ENCODE measurements around the gene SH3PXD2B. TPM values are rescaled to one million over a fixed set of nuclear protein-coding genes. Genes with fewer than 3 reads are reported as not detected.
"Not testable (repeated sequence)": the region's sequence is repeated elsewhere in the genome, so short reads cannot be mapped to it uniquely, and the experiment has no call there.

SH3PXD2B gene
- total RNA-seq, 1 donor from 2014 or later, result 0.14 TPM

- intact Hi-C loops (cut with micrococcal nuclease), result no loop called here
These were observed 51.0 kb downstream of the SH3PXD2B start for GRCh38 chr5:172403189-172403796.

- intact Hi-C loops (cut with micrococcal nuclease), result no loop called here
These were observed 51.7 kb downstream of the SH3PXD2B start for GRCh38 chr5:172402531-172403188.

GRCh38 chr5:172402031-172402430 lies 52.3 kb downstream of the SH3PXD2B start:
- intact Hi-C loops (cut with micrococcal nuclease), result not testable (repeated sequence)

GRCh38 chr5:172399826-172400225 lies 54.5 kb downstream of the SH3PXD2B start:
- intact Hi-C loops (cut with micrococcal nuclease), result no loop called here

GRCh38 chr5:172399336-172399735 lies 55.0 kb downstream of the SH3PXD2B start:
- intact Hi-C loops (cut with micrococcal nuclease), result no loop called here

GRCh38 chr5:172398645-172399044 lies 55.7 kb downstream of the SH3PXD2B start:
- intact Hi-C loops (cut with micrococcal nuclease), result not testable (repeated sequence)

- intact Hi-C loops (cut with micrococcal nuclease), result not testable (repeated sequence)
These were observed 57.3 kb downstream of the SH3PXD2B start for GRCh38 chr5:172396994-172397393.

- intact Hi-C loops (cut with micrococcal nuclease), result no loop called here
These were observed 58.1 kb downstream of the SH3PXD2B start for GRCh38 chr5:172396220-172396619.

GRCh38 chr5:172395483-172395882 lies 58.8 kb downstream of the SH3PXD2B start:
- intact Hi-C loops (cut with micrococcal nuclease), result no loop called here

GRCh38 chr5:172389578-172390112 lies 64.7 kb downstream of the SH3PXD2B start:
- intact Hi-C loops (cut with micrococcal nuclease), result no loop called here

- intact Hi-C loops (cut with micrococcal nuclease), result no loop called here
These were observed 66.0 kb downstream of the SH3PXD2B start for GRCh38 chr5:172388246-172388733.

- intact Hi-C loops (cut with micrococcal nuclease), result no loop called here
These were observed 68.6 kb downstream of the SH3PXD2B start for GRCh38 chr5:172385707-172386106.

- intact Hi-C loops (cut with micrococcal nuclease), result no loop called here
These were observed 69.2 kb downstream of the SH3PXD2B start for GRCh38 chr5:172385010-172385563.

GRCh38 chr5:172383191-172383802 lies 71.0 kb downstream of the SH3PXD2B start:
- intact Hi-C loops (cut with micrococcal nuclease), result no loop called here

- intact Hi-C loops (cut with micrococcal nuclease), result no loop called here
These were observed 73.2 kb downstream of the SH3PXD2B start for GRCh38 chr5:172380987-172381643.

- intact Hi-C loops (cut with micrococcal nuclease), result no loop called here
These were observed 73.9 kb downstream of the SH3PXD2B start for GRCh38 chr5:172380301-172380986.

- intact Hi-C loops (cut with micrococcal nuclease), result no loop called here
These were observed 74.8 kb downstream of the SH3PXD2B start for GRCh38 chr5:172379481-172379880.

- intact Hi-C loops (cut with micrococcal nuclease), result no loop called here
These were observed 76.5 kb downstream of the SH3PXD2B start for GRCh38 chr5:172377856-172378255.

- intact Hi-C loops (cut with micrococcal nuclease), result no loop called here
These were observed 76.9 kb downstream of the SH3PXD2B start for GRCh38 chr5:172377438-172377837.

- intact Hi-C loops (cut with micrococcal nuclease), result no loop called here
These were observed 79.5 kb downstream of the SH3PXD2B start for GRCh38 chr5:172374783-172375182.

GRCh38 chr5:172373680-172374079 lies 80.6 kb downstream of the SH3PXD2B start:
- intact Hi-C loops (cut with micrococcal nuclease), result no loop called here
